ENCODE measurements around the gene CEP78. TPM values are rescaled to one million over a fixed set of nuclear protein-coding genes. Genes with fewer than 3 reads are reported as not detected.

CEP78 gene, protein sequence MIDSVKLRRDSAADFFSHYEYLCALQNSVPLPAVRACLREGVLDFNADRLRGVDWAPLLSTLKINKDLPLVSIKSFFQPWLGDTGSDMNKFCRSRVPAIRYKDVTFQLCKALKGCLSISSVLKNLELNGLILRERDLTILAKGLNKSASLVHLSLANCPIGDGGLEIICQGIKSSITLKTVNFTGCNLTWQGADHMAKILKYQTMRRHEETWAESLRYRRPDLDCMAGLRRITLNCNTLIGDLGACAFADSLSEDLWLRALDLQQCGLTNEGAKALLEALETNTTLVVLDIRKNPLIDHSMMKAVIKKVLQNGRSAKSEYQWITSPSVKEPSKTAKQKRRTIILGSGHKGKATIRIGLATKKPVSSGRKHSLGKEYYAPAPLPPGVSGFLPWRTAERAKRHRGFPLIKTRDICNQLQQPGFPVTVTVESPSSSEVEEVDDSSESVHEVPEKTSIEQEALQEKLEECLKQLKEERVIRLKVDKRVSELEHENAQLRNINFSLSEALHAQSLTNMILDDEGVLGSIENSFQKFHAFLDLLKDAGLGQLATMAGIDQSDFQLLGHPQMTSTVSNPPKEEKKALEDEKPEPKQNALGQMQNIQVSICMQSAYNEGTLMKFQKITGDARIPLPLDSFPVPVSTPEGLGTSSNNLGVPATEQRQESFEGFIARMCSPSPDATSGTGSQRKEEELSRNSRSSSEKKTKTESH
- total RNA-seq: 7.9 and 11.1 TPM in 2 replicates

DNA sequence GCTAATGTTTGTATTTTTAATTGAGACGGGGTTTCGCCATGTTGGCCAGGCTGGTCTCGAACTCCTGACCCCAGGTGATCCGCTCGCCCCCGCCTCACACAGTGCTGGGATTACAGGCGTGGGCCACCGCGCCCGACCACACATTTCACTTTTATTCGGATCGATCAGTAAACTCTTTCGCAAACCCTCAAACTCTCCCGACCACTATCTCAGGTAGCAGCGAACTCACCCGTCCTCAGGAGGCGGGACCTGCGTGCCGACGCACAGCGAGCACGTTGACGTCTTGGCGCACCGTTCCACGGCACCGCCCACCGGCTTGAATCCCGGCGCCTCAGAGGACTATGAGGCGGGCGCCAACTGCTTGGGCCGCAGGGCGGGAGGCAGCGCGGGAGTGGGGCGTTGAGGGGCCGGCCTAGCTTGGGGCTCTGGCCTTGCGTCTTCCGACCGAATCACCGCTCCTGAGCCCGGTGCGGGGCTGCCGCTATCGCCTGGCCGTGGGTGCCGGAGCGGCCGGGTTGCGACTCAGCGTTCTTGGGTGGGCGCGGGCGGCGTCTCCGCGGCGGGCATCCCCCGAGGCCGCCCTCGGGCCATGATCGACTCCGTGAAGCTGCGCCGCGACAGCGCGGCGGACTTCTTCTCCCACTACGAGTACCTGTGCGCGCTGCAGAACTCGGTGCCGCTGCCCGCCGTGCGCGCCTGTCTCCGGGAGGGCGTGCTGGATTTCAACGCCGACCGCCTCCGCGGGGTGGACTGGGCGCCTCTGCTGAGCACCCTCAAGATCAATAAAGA, at the start of gene CEP78:
Gene CEP78 (plus strand): TSS at position 314 of the 789 bp plus-strand sequence. CDS start 276 bp downstream, at position 590.

DNA sequence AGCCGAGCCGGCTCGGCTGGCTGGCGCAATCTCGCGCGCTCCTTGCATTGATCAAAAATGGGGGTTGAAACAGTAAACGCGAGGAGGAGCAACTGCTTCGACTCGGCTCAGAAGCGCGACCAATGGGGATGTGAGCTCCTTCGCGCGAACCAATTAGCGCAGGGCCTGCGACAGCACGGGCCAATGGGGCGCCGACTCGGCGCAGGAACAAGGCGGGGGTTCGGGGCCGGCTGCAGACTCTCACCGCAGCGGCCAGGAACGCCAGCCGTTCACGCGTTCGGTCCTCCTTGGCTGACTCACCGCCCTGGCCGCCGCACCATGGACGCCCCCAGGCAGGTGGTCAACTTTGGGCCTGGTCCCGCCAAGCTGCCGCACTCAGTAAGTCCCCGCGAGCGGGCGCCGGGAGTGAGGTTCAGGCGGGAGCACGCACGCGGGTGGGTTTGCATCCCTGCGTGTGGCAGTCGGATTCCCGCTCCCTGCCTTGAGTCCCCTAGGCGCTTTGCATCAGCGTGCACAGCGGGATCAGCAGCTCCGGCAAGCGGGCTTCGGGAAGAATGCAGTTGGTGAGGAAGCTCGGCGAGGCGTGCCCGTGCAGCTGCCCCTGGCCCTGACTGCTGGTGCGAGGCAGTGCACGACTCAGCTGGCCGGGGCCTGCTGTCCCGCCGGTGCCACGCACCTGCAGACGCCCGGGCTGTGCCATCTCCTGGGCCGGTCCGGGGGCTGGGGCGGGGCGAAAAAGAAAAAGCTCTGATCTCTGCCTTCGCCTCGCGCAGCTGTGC, 61.2 kb downstream of the CEP78 start, which contains the start of gene PSAT1:
Gene PSAT1 (plus strand): TSS at position 233 of the 779 bp plus-strand sequence. CDS start 86 bp downstream, at position 319.

Other genes with a start within 250 kb of the CEP78 start
- 38.7 and 50.2 TPM in 2 replicates for gene GNAQ, start 204.3 kb upstream of the CEP78 start, total RNA-seq
- 6.3 and 8.7 TPM in 2 replicates for gene PSAT1, start 61.0 kb downstream of the CEP78 start, total RNA-seq